Suprapubic skin (tissue), 4 donors: ENCODE data around the gene CPNE4.

Experiments used
- EP300 ChIP-seq: sonication (generic); formaldehyde crosslinking; IDR thresholded peaks from one replicate; pipeline ENCODE4 v1.6.1; 2017; ENCODE audit warnings: antibody characterized with exemption
- POLR2A ChIP-seq, 2 donors: fragments of 450-650 bp; IDR thresholded peaks; one replicate each; pipeline ENCODE4 v1.6.1; 2017; ENCODE audit warnings: antibody characterized with exemption in 2 of 2, mild to moderate bottlenecking in 2 of 2, moderate library complexity in 2 of 2
- POLR2AphosphoS5 ChIP-seq, 3 donors: sonication (generic); formaldehyde crosslinking; IDR thresholded peaks; one replicate each; pipeline ENCODE4 v1.6.1; 2017; ENCODE audit warnings: antibody characterized with exemption in 3 of 3
- TF ChIP-seq, protein P1 (sequence below), 2 donors: fragments of 200-600 bp in 1 of 2; fragments of 450-650 bp in 1 of 2; sonication (generic) in 1 of 2; IDR thresholded peaks; one replicate each; pipeline ENCODE4 v1.5.1; 2016 to 2019; ENCODE audit warnings: antibody characterized with exemption in 2 of 2, mild to moderate bottlenecking in 1 of 2, moderate library complexity in 1 of 2

GRCh38 chr3:131795390-131796090, 239.3 kb downstream of the CPNE4 start:
- TF ChIP-seq, protein P1, sequence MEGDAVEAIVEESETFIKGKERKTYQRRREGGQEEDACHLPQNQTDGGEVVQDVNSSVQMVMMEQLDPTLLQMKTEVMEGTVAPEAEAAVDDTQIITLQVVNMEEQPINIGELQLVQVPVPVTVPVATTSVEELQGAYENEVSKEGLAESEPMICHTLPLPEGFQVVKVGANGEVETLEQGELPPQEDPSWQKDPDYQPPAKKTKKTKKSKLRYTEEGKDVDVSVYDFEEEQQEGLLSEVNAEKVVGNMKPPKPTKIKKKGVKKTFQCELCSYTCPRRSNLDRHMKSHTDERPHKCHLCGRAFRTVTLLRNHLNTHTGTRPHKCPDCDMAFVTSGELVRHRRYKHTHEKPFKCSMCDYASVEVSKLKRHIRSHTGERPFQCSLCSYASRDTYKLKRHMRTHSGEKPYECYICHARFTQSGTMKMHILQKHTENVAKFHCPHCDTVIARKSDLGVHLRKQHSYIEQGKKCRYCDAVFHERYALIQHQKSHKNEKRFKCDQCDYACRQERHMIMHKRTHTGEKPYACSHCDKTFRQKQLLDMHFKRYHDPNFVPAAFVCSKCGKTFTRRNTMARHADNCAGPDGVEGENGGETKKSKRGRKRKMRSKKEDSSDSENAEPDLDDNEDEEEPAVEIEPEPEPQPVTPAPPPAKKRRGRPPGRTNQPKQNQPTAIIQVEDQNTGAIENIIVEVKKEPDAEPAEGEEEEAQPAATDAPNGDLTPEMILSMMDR (IDR thresholded peaks at IDR 0.05) = no peak
- TF ChIP-seq POLR2A (IDR thresholded peaks at IDR 0.05) (no peak), EP300 (no peak), POLR2AphosphoS5 (IDR thresholded peaks at IDR 0.05) (no peak)
